DOHH2 (cell line): ENCODE data around the gene SOX8.

ENCODE experiments used
- H3F3A ChIP-seq: fragments of 200-600 bp; sonication (generic), shearing (Covaris generic); 2 replicates; pipeline ENCODE4 v1.6.0; 2016; ENCODE audit warnings: antibody characterized with exemption, mild to moderate bottlenecking; ENCODE audit not compliant: control insufficient read depth, insufficient read depth
- H3K27ac ChIP-seq: fragments of 200-600 bp; sonication (generic); 2 replicates; pipeline ENCODE4 v1.5.1; 2014; ENCODE audit warnings: low read depth, mild to moderate bottlenecking, low read length, moderate library complexity
- H3K27me3 ChIP-seq: fragments of 200-600 bp; sonication (generic); 2 replicates; pipeline ENCODE4 v1.6.1; 2014; ENCODE audit warnings: mild to moderate bottlenecking, low read length, mixed read lengths; ENCODE audit not compliant: control insufficient read depth
- H3K36me3 ChIP-seq: fragments of 200-600 bp; sonication (generic); 2 replicates; pipeline ENCODE4 v1.6.1; 2014; ENCODE audit warnings: mild to moderate bottlenecking, low read length, moderate library complexity, mixed read lengths; ENCODE audit not compliant: control insufficient read depth
- H3K4me1 ChIP-seq: fragments of 200-600 bp; sonication (generic); 2 replicates; pipeline ENCODE4 v1.6.1; 2014; ENCODE audit warnings: mild to moderate bottlenecking, low read length, mixed read lengths; ENCODE audit not compliant: control insufficient read depth
- H3K4me2 ChIP-seq: fragments of 200-600 bp; sonication (generic); 2 replicates; pipeline ENCODE4 v1.6.0; 2014; ENCODE audit warnings: mild to moderate bottlenecking, low read length, moderate library complexity
- H3K4me3 ChIP-seq: fragments of 200-600 bp; sonication (generic); 2 replicates; pipeline ENCODE4 v1.5.1; 2014; ENCODE audit warnings: mild to moderate bottlenecking, low read length, mixed read lengths
- H3K79me2 ChIP-seq: fragments of 200-600 bp; sonication (generic); 2 replicates; pipeline ENCODE4 v1.6.1; 2014; ENCODE audit warnings: mild to moderate bottlenecking, low read length, mixed read lengths; ENCODE audit not compliant: control insufficient read depth
- H3K9me2 ChIP-seq: fragments of 200-600 bp; sonication (generic); replicated peaks from 2 replicates; pipeline ENCODE4 v1.6.1; 2014; ENCODE audit warnings: mild to moderate bottlenecking, low read length, mixed read lengths; ENCODE audit not compliant: control insufficient read depth
- H3K9me3 ChIP-seq: fragments of 200-600 bp; sonication (generic); 2 replicates; pipeline ENCODE4 v1.6.1; 2014; ENCODE audit warnings: antibody characterized with exemption, low read length, mixed read lengths; ENCODE audit not compliant: control insufficient read depth, insufficient read depth
- H4K20me1 ChIP-seq: fragments of 200-600 bp; sonication (generic); 2 replicates; pipeline ENCODE4 v1.6.0; 2014; ENCODE audit warnings: low read depth, mild to moderate bottlenecking, antibody characterized with exemption, low read length, moderate library complexity; ENCODE audit not compliant: control insufficient read depth, insufficient read depth
- EZH2phosphoT487 ChIP-seq: fragments of 200-600 bp; sonication (generic); IDR thresholded peaks from 2 replicates; pipeline ENCODE4 v1.6.1; 2017; ENCODE audit warnings: borderline replicate concordance, mild to moderate bottlenecking, antibody characterized with exemption, low read length, moderate library complexity, mixed read lengths
- TF ChIP-seq, protein P1 (sequence below): fragments of 200-600 bp; sonication (generic); IDR thresholded peaks from one replicate; pipeline ENCODE4 v1.5.1; 2014; ENCODE audit warnings: antibody characterized with exemption, mild to moderate bottlenecking, low read depth, low read length; ENCODE audit not compliant: poor library complexity, severe bottlenecking

The SOX8 gene

GRCh38 chr16:1001096-1001495 lies 19.5 kb downstream of the SOX8 start:
- Histone ChIP-seq H3K4me3 (no peak overlapping the region), H3K27me3 (peaks cover 17% of the 10 kb centered on the region), H4K20me1 (no peaks in the 10 kb centered on the region), H3K4me1 (no peaks in the 10 kb centered on the region), H3K9me3 (no peaks in the 10 kb centered on the region), H3K79me2 (no peaks in the 10 kb centered on the region), H3F3A (no peaks in the 10 kb centered on the region), H3K4me2 (no peak overlapping the region), H3K9me2 (no peaks in the 10 kb centered on the region), H3K27ac (no peak overlapping the region), H3K36me3 (no peaks in the 10 kb centered on the region)
- TF ChIP-seq EZH2phosphoT487, result no peak
- TF ChIP-seq, protein P1, sequence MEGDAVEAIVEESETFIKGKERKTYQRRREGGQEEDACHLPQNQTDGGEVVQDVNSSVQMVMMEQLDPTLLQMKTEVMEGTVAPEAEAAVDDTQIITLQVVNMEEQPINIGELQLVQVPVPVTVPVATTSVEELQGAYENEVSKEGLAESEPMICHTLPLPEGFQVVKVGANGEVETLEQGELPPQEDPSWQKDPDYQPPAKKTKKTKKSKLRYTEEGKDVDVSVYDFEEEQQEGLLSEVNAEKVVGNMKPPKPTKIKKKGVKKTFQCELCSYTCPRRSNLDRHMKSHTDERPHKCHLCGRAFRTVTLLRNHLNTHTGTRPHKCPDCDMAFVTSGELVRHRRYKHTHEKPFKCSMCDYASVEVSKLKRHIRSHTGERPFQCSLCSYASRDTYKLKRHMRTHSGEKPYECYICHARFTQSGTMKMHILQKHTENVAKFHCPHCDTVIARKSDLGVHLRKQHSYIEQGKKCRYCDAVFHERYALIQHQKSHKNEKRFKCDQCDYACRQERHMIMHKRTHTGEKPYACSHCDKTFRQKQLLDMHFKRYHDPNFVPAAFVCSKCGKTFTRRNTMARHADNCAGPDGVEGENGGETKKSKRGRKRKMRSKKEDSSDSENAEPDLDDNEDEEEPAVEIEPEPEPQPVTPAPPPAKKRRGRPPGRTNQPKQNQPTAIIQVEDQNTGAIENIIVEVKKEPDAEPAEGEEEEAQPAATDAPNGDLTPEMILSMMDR, result no peak

- H3K79me2 ChIP-seq, result no peaks in the 10 kb centered on the region
- H3K9me3 ChIP-seq, result no peaks in the 10 kb centered on the region
- H3F3A ChIP-seq, result no peaks in the 10 kb centered on the region
- no peak overlapping the region for H3K4me3 ChIP-seq
- no peak overlapping the region for H3K4me2 ChIP-seq
- H3K27ac ChIP-seq, result no peak overlapping the region
- H3K9me2 ChIP-seq, result no peaks in the 10 kb centered on the region
- TF ChIP-seq EZH2phosphoT487, result no peak
- TF ChIP-seq, protein P1, result no peak
- H3K4me1 ChIP-seq, result no peaks in the 10 kb centered on the region
- peaks cover 7% of the 10 kb centered on the region; the same call in 1 of the 2 replicates for H3K27me3 ChIP-seq
- H4K20me1 ChIP-seq, result no peaks in the 10 kb centered on the region
- H3K36me3 ChIP-seq, result no peaks in the 10 kb centered on the region
These were observed 21.0 kb downstream of the SOX8 start for GRCh38 chr16:1002399-1003166.

- Histone ChIP-seq H3K4me2 (no peak overlapping the region), H3K36me3 (no peaks in the 10 kb centered on the region), H3K27ac (no peak overlapping the region)
These were observed 22.1 kb downstream of the SOX8 start for GRCh38 chr16:1003391-1004347.

More at GRCh38 chr16:1003391-1004347, 22.1 kb downstream of the SOX8 start:
- H3K4me3 ChIP-seq, result no peak overlapping the region
- TF ChIP-seq, protein P1, result no peak
- TF ChIP-seq EZH2phosphoT487, result no peak
- no peaks in the 10 kb centered on the region for H3K27me3 ChIP-seq
- H3K4me1 ChIP-seq, result no peaks in the 10 kb centered on the region
- no peaks in the 10 kb centered on the region for H3K9me2 ChIP-seq
- H3K79me2 ChIP-seq, result no peaks in the 10 kb centered on the region
- H3F3A ChIP-seq, result no peaks in the 10 kb centered on the region
- no peaks in the 10 kb centered on the region for H4K20me1 ChIP-seq
- no peaks in the 10 kb centered on the region for H3K9me3 ChIP-seq
